Left forelimb (tissue), 1 donor: Measurements from ENCODE around the gene AZU1.

Experiments used
- DNase-seq: peaks from one replicate; pipeline ENCODE4 v3.0.0-alpha.2; 2018; ENCODE audit warnings: low spot score

AZU1 gene

GRCh38 chr19:854549-854948 lies 26.9 kb downstream of the AZU1 start:
- DNase-seq: no peak

GRCh38 chr19:855142-855541 lies 27.5 kb downstream of the AZU1 start:
- no peak for DNase-seq

- no peak for DNase-seq
Observed at GRCh38 chr19:855566-856120, 28.0 kb downstream of the AZU1 start.

GRCh38 chr19:858284-858683 lies 30.6 kb downstream of the AZU1 start:
- no peak for DNase-seq

- no peak for DNase-seq
Observed at GRCh38 chr19:858868-859843, 31.5 kb downstream of the AZU1 start, which contains the start of gene CFD. Gene CFD (plus strand): TSS chr19:859664. CDS start chr19:859690, 26 bp downstream.

DNA sequence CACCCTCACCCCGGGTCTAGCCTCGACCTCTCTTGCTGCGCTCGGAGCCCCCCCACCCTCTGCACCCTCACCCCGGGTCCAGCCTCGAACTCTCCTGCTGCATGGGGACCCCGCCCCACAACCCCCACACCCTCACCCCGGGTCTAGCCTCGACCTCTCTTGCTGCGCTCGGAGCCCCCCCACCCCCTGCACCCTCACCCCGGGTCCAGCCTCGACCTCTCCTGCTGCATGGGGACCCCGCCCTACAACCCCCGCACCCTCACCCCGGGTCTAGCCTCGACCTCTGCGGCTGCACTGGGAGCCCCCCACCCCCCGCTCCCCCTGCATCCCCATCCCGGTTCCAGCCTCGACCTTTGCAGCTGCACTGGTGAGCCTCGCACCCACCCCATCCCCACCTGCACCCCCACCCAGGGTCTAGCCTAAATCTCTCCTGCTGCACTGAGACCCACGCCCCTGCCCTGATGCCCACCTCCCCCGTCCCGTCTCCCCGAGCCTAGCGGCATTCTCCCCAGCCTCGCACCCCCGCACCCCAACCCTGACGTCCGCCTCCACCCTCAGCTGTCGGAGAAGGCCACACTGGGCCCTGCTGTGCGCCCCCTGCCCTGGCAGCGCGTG lies 33.6 kb downstream of the AZU1 start:
- DNase-seq: no peak

DNA sequence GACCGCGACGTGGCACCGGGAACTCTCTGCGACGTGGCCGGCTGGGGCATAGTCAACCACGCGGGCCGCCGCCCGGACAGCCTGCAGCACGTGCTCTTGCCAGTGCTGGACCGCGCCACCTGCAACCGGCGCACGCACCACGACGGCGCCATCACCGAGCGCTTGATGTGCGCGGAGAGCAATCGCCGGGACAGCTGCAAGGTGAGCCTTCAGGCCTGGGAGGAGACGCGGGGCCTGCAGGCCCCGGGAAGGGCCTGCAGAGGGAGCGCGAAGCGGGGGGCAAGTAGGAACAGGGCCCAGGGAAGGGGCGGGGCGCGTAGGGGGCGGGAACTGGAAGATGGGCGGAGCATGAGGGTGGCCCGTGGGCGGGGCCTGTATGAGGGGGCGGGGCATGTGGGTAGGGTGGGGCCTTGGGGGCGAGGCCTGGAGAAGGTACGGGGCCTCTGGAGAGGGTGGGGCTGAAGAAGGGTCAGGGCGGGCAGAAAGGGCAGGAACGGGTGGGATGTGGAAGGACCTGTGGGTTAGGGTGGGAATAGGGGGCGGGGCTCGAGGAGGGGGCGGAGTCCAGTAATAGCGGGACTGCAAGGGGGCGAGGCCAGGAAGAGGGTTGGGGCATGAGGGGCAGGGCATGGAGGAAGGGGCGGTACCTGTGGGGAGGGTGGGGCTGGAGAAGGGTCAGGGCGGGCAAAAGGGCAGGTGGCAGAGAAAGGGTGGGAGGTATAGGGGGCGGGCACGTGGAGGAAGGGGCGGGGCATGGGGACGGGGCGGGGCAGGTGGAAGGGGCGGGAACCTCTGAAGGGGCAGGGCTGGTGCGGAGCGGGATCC lies 34.3 kb downstream of the AZU1 start:
- DNase-seq: no peak

GRCh38 chr19:862581-863314 lies 35.1 kb downstream of the AZU1 start:
- DNase-seq: no peak

DNA sequence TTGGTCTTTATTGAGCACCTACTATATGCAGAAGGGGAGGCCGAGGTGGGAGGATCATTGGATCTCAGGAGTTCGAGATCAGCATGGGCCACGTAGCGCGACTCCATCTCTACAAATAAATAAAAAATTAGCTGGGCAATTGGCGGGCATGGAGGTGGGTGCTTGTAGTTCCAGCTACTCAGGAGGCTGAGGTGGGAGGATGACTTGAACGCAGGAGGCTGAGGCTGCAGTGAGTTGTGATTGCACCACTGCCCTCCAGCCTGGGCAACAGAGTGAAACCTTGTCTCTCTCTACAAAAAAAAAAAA lies 35.6 kb downstream of the AZU1 start:
- DNase-seq: no peak

DNA sequence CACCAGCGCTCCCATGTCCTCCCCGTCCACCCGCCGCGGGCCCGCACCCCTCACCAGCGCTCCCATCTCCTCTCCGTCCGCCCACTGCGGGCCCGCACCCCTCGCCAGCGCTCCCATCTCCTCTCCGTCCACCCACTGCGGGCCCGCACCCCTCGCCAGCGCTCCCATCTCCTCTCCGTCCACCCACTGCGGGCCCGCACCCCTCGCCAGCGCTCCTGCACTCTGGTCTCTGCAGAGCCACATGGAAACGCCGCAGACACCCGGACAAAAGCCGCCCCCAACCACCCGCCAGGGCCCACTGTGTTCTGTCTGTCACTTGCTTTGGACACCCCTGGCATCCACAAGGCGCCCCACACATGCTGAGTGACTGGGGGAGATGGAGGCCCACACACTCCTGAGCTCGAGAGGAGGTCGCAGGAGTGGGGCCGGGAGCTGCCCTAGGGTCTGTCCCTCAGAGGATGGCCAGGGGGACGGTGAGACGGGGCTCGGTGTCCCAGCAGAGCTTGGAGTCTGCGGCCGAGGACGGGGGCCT lies 39.2 kb downstream of the AZU1 start:
- DNase-seq: no peak

DNA sequence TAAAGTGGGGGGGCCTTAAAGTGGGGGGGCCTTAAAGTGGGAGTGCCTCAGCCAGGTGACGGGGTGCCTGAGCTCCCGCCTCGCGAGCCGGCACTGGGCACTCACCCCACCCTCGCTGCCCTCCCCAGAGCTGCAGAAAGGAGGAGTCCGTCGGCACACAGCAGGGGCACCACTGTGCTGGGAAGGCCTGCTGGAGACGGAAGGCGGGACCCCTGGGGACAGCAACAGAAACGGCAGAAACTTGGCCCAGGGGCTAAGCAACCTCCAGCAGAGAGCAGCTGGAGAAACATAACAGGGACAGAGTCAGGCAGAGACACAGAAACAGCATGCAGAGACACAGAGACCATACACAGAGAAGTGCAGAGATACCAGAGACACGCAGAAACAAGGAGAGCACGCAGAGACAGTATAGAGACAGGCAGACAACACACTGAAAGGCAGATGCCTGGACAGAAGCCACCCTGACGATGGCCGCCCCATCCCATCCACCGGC lies 39.7 kb downstream of the AZU1 start:
- no peak for DNase-seq

- no peak for DNase-seq
Observed at GRCh38 chr19:867855-868457, 40.3 kb downstream of the AZU1 start.

DNA sequence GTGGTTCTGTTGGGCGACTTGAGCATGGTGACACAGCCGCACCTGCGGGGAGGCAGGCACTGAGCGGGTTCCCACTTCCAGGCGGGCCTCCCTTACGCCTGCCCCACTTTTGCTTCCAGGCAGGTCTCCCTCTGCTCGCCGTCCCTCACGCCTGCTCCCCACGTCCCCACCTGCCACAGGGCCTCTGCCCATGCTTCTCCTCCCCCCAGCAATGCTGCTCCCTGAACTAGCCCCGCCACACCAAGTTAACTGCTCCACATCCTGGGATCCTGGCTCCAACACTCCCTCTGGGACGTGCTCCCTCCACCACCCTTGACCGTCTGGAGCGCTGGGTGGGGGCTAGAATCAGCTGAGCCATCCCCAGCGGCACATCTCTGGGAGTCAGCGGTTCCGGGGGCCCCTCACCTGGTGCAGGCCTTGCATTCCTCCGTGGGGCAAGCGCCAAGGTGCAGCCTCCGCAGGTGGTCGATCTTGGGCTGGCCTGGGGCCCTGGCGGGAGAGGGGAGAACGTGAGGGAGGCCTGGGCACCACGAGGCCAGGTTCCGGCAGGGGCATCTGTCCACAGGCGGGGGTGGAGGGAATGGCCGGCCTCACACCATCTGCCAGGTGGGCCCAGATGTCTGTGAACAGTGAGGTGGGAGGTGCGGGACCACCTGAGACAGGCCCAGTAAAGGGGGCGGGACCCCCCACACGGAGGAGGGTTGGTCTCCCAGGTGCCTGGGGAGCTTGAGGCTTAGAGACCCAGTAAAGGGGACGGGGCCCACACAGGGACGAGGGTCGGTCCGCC lies 41.0 kb downstream of the AZU1 start:
- no peak for DNase-seq

DNA sequence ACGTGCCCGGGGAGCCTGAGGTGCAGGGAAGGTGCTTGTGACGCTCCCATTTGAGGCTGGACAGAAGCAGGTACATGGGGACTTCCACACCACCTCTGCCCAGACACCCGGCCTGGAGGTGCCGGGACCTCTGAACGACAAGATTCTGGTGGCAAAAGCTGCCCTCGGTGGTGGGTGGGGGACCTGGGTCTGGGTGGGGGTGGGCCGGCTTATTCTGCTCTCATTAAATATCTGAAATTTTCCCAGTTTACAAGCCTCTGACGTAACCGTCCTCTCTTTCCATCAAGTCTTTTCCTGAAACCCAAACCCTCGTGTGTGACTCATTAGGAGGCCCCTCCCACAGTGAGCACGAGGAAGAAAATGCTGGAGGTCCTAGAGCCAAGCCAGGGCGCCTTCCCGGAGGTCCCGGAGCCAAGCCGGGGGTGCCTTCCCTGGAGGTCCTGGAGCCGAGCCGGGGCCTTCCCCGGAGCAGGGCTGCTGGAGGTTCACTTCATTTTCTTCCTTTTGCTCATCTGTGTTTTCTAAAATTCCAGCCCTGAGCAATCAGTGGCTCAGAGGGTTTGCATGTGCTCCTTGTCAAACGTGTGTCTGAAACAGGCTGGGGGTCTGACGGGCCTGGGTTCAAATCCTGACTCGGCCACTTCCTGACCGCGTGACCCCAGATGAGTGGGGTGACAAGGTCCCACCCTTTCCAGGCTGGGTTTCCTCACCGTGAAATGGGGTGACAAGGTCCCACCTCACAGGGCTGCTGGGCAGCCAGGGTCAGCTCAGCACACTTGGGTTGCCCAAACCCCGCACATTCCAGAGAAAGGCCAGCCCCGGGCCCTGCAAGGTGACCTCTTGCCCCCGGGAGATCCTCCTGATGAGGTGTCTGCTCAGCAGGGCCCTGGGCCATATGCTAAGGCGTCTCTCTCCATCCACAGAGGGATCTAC lies 41.9 kb downstream of the AZU1 start:
- DNase-seq: no peak

- DNase-seq: no peak
Observed at GRCh38 chr19:870314-870713, 42.7 kb downstream of the AZU1 start.

- no peak for DNase-seq
Observed at GRCh38 chr19:870963-871401, 43.3 kb downstream of the AZU1 start.

GRCh38 chr19:871446-872265 lies 44.0 kb downstream of the AZU1 start:
- no peak for DNase-seq
